Epithelial cell of proximal tubule (primary cell): ENCODE measurements around the gene MORN4. TPM values are rescaled to one million over a fixed set of nuclear protein-coding genes. Genes with fewer than 3 reads are reported as not detected.
"Not testable (repeated sequence)": the region's sequence is repeated elsewhere in the genome, so short reads cannot be mapped to it uniquely, and the experiment has no call there.

Experiments
- DNase-seq: peaks from one replicate; pipeline ENCODE4 v3.0.0-alpha.2; 2011; ENCODE audit warnings: low read depth
- H3K4me3 ChIP-seq: 2 replicates; pipeline ENCODE4 v1.5.1; 2011; ENCODE audit warnings: low read depth, mild to moderate bottlenecking, low read length
- total RNA-seq: library from RNA; depleted of rRNA; stranded (reverse); fragments of >200 nt; gene quantifications from 2 replicates; pipeline ENCODE4 v1.2.3, GENCODE V29; 2015
- TF ChIP-seq, protein P1 (sequence below): conservative IDR thresholded peaks from 2 replicates; pipeline ENCODE4 v1.5.1; 2012; ENCODE audit warnings: low read depth, mild to moderate bottlenecking, low read length

MORN4 gene
- total RNA-seq, 1 donor from 2014 or later, result 5.7 TPM

GRCh38 chr10:97640868-97641811 lies 7.8 kb upstream of the MORN4 start:
- DNase-seq, result no peak
- TF ChIP-seq, protein P1, sequence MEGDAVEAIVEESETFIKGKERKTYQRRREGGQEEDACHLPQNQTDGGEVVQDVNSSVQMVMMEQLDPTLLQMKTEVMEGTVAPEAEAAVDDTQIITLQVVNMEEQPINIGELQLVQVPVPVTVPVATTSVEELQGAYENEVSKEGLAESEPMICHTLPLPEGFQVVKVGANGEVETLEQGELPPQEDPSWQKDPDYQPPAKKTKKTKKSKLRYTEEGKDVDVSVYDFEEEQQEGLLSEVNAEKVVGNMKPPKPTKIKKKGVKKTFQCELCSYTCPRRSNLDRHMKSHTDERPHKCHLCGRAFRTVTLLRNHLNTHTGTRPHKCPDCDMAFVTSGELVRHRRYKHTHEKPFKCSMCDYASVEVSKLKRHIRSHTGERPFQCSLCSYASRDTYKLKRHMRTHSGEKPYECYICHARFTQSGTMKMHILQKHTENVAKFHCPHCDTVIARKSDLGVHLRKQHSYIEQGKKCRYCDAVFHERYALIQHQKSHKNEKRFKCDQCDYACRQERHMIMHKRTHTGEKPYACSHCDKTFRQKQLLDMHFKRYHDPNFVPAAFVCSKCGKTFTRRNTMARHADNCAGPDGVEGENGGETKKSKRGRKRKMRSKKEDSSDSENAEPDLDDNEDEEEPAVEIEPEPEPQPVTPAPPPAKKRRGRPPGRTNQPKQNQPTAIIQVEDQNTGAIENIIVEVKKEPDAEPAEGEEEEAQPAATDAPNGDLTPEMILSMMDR, result no peak

GRCh38 chr10:97640174-97640867 lies 7.0 kb upstream of the MORN4 start, which contains the start of gene PI4K2A:
PI4K2A (plus strand) TSS chr10:97640671; CDS start chr10:97640743, 72 bp downstream.
- TF ChIP-seq, protein P1, result no peak
- DNase-seq, result peak; percentile 91
- H3K4me3 ChIP-seq, result peak within 1 kb of the TSS; percentile 84

More at GRCh38 chr10:97640868-97641811, 7.8 kb upstream of the MORN4 start:
- peak overlapping the region; percentile 84 for H3K4me3 ChIP-seq

DNA sequence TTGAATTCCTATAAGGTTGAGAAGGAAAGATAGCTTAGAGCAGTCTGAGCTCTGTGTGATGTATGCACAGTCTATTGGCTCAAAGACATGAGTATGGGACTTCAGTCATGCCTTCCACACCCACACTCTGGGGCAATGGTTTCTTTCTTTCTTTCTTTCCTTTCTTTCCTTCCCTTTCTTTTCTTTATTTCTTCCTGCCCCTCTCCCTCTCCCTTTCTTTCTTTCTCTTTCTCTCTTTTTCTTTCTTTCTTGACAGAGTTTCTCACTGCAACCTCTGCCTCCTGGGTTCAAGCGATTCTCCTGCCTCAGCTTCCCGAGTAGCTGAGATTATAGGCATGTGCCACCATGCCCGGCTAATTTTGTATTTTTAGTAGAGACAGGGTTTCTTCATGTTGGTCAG lies 5.8 kb upstream of the MORN4 start:
- not testable (repeated sequence) for DNase-seq, H3K4me3 ChIP-seq

DNA sequence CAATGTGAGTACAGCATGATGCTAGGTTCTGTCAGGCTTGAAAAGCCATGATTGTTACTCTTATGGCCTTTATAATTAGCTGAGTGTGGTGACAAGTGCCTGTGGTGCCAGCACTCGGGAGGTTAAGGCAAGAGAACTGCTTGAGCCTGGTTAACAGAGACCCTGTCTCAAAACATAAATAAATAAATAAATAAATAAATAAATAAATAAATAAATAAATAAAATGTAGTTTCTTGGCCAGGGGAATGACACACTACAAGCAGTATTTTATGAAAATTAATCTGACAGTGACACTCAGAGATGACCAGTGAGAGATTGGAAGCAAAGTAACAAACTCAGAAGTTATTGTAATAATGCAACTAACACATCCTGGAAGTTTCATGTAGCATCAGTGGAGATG lies 2.3 kb upstream of the MORN4 start:
- TF ChIP-seq, protein P1, result no peak

DNA sequence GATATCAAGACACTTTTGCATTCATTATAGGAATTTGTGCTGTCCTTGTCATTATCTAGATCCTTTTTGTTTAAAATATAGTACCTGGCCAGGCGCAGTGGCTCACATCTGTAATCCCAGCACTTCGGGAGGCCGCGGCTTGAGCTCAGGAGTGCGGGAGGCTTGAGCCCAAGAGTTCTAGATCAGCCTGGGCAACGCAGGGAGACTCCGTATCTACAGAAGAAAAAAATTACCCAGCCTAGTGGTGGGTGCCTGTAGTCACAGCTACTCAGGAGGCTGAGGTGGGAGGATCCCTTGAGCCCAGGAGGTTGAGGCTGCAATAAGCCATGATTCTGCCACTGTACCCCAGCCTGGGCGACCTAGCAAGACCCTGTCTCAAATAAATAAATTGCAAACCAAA lies 621 bp upstream of the MORN4 start:
- H3K4me3 ChIP-seq, result peak overlapping the region; percentile 90
- TF ChIP-seq, protein P1, result peak; percentile 26
- no peak for DNase-seq

More for the DNA sequence above, 2.3 kb upstream of the MORN4 start:
- H3K4me3 ChIP-seq, result no peak overlapping the region
- DNase-seq, result no peak

DNA sequence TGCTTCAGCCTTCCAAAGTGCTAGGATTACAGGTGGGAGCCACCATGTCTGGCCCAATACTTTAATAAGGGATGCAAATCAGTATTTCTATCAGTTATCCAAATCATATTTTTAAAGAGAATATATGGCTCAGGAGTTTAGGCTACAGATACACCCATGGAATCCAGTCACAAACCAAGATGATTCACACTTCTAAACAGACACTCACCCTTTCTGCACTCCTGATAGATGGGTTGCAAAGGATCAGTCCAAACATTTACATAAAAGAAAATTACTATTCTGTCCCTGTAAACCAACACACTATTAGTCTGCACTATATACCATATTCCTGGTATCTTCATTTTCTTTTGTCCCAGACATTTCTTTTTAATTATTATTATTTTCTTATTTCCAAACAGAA lies 2.2 kb downstream of the MORN4 start:
- TF ChIP-seq, protein P1, result no peak
- H3K4me3 ChIP-seq, result no peak overlapping the region
- no peak for DNase-seq

GRCh38 chr10:97629289-97629688 lies 4.0 kb downstream of the MORN4 start:
- DNase-seq, result no peak
- TF ChIP-seq, protein P1, result no peak
- no peak overlapping the region for H3K4me3 ChIP-seq
